GM10266 (cell line): ENCODE results near the gene CCBE1.

Experiments
- DNase-seq: peaks from one replicate; pipeline ENCODE4 v3.0.0; 2012; ENCODE audit errors: extremely low spot score
- CTCF ChIP-seq: IDR thresholded peaks from 2 replicates; pipeline ENCODE4 v1.5.1; 2012; ENCODE audit warnings: mild to moderate bottlenecking, low read depth; ENCODE audit not compliant: control insufficient read depth, insufficient read depth; ENCODE audit errors: missing control alignments

CCBE1 gene

GRCh38 chr18:59554796-59555335, 142.4 kb downstream of the CCBE1 start:
- TF ChIP-seq CTCF: no peak
- DNase-seq: no peak

- no peak for TF ChIP-seq CTCF
- no peak for DNase-seq
These were observed 143.9 kb downstream of the CCBE1 start for GRCh38 chr18:59553273-59553870.

DNA sequence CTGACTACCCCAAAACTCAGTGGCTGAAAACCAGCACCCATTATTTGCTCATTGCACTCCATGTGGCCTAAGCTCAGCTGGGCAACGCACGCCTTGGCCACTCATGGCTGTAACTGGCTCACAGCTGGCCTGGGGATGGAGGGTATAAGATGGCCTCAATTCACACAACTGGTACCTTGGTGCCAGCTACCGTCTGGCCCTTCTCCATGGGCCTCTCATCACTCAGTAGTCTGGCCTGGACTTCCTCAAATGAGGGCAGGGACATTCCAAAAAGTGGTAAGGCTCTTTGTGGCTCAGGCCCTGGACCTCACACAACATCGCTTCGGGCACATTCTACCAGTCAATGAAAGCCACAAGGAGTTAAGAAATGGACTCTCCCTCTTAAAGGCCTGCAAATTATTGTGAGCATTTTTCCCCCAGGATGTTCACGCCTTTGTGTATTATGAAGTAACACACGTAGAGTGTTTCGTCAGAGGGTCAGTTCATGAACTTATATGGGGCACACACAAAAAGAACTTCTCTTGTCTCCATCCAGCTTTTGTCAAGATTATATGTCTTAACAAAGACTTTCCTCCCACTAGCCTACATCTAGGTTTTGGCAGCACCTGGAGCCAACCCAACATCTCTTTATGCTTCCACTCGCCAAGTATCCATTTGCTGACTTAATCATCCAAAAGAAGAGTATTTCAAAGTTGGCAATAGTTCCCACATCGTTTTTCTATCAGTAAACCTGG, 145.2 kb downstream of the CCBE1 start:
- no peak for TF ChIP-seq CTCF
- DNase-seq: no peak

GRCh38 chr18:59550174-59550516, 147.1 kb downstream of the CCBE1 start:
- TF ChIP-seq CTCF: no peak
- DNase-seq: no peak

- DNase-seq: no peak
- TF ChIP-seq CTCF: no peak
These were observed 147.6 kb downstream of the CCBE1 start for GRCh38 chr18:59549503-59550173.

DNA sequence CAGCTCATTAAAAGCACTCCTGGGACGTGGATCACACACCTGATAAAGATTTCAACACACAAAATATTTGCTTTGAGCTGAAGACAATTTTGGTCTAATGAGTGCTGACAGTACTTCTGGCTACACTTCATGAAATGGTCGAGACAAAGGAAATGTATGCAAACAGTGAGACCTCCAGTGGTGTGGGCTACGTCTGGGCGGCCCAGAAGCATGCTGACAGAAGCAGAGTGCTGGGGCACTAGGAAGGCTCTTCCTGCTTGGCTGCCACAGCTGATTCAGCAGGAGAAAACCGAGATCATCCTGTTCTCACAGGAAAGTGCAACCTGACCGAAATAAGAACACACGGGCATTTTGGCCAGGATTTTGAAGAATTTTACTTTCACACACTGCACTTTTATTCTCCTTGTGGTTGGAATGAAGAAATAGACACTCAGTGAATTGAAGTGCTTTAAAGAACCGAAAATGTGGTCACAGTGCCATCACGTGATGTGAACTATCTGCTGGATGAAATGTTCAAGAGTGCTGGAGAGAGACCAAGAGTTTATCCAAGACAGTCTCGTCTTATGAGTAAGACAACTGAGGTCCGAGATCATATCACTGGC, 149.5 kb downstream of the CCBE1 start:
- no peak for DNase-seq

More for the DNA sequence above, 149.5 kb downstream of the CCBE1 start:
- TF ChIP-seq CTCF: no peak
